Measurements from ENCODE around the gene MACF1.
"Not testable (repeated sequence)": the region's sequence is repeated elsewhere in the genome, so short reads cannot be mapped to it uniquely, and the experiment has no call there.

The MACF1 gene

GRCh38 chr1:39441797-39442196 is 237.3 kb downstream of the MACF1 start:
- no peaks in the 10 kb centered on the region for H3K4me1 ChIP-seq (ENCODE audit: control insufficient read depth, insufficient read depth, low read length)
- H3K4me3 ChIP-seq (ENCODE audit: low read length), result no peak overlapping the region
- H3K27ac ChIP-seq (ENCODE audit: low read depth, low read length), result no peak overlapping the region
- no peak overlapping the region for H3K9ac ChIP-seq (ENCODE audit: low read length)
- no peaks in the 10 kb centered on the region for H3K27me3 ChIP-seq (ENCODE audit: control insufficient read depth, insufficient read depth, low read length)
- peaks cover 54% of the 10 kb centered on the region for H3K36me3 ChIP-seq (ENCODE audit: control insufficient read depth, insufficient read depth, low read length)

- Histone ChIP-seq H3K27me3 (ENCODE audit: control insufficient read depth, insufficient read depth, low read length) (no peaks in the 10 kb centered on the region), H3K36me3 (ENCODE audit: control insufficient read depth, insufficient read depth, low read length) (peaks cover 57% of the 10 kb centered on the region), H3K4me3 (ENCODE audit: low read length) (no peak overlapping the region), H3K4me1 (ENCODE audit: control insufficient read depth, insufficient read depth, low read length) (no peaks in the 10 kb centered on the region), H3K9ac (ENCODE audit: low read length) (no peak overlapping the region), H3K27ac (ENCODE audit: low read depth, low read length) (no peak overlapping the region)
Observed at GRCh38 chr1:39445573-39445972, 241.1 kb downstream of the MACF1 start.

GRCh38 chr1:39446986-39447567 is 242.6 kb downstream of the MACF1 start:
- H3K4me3 ChIP-seq (ENCODE audit: low read length), result no peak overlapping the region

GRCh38 chr1:39450041-39450440 is 245.5 kb downstream of the MACF1 start:
- not testable (repeated sequence) for H3K4me3 ChIP-seq (ENCODE audit: low read length); H3K27me3 ChIP-seq (ENCODE audit: control insufficient read depth, insufficient read depth, low read length); H3K27ac ChIP-seq (ENCODE audit: low read depth, low read length); H3K9ac ChIP-seq (ENCODE audit: low read length); H3K4me1 ChIP-seq (ENCODE audit: control insufficient read depth, insufficient read depth, low read length)
- peaks cover 58% of the 10 kb centered on the region for H3K36me3 ChIP-seq (ENCODE audit: control insufficient read depth, insufficient read depth, low read length)

More at GRCh38 chr1:39446986-39447567, 242.6 kb downstream of the MACF1 start:
- Histone ChIP-seq H3K27me3 (ENCODE audit: control insufficient read depth, insufficient read depth, low read length) (no peaks in the 10 kb centered on the region), H3K4me1 (ENCODE audit: control insufficient read depth, insufficient read depth, low read length) (no peaks in the 10 kb centered on the region), H3K9ac (ENCODE audit: low read length) (no peak overlapping the region), H3K27ac (ENCODE audit: low read depth, low read length) (no peak overlapping the region), H3K36me3 (ENCODE audit: control insufficient read depth, insufficient read depth, low read length) (peaks cover 58% of the 10 kb centered on the region)

GRCh38 chr1:39450956-39451606 is 246.6 kb downstream of the MACF1 start:
- Histone ChIP-seq H3K9ac (ENCODE audit: low read length) (no peak overlapping the region), H3K4me1 (ENCODE audit: control insufficient read depth, insufficient read depth, low read length) (no peaks in the 10 kb centered on the region), H3K4me3 (ENCODE audit: low read length) (no peak overlapping the region), H3K27ac (ENCODE audit: low read depth, low read length) (no peak overlapping the region), H3K36me3 (ENCODE audit: control insufficient read depth, insufficient read depth, low read length) (peaks cover 58% of the 10 kb centered on the region), H3K27me3 (ENCODE audit: control insufficient read depth, insufficient read depth, low read length) (no peaks in the 10 kb centered on the region)

- no peak overlapping the region for H3K9ac ChIP-seq (ENCODE audit: low read length)
- H3K36me3 ChIP-seq (ENCODE audit: control insufficient read depth, insufficient read depth, low read length), result peaks cover 62% of the 10 kb centered on the region
- no peaks in the 10 kb centered on the region for H3K27me3 ChIP-seq (ENCODE audit: control insufficient read depth, insufficient read depth, low read length)
- H3K4me1 ChIP-seq (ENCODE audit: control insufficient read depth, insufficient read depth, low read length), result no peaks in the 10 kb centered on the region
- H3K4me3 ChIP-seq (ENCODE audit: low read length), result no peak overlapping the region
- H3K27ac ChIP-seq (ENCODE audit: low read depth, low read length), result no peak overlapping the region
Observed at GRCh38 chr1:39452081-39452480, 247.6 kb downstream of the MACF1 start.

GRCh38 chr1:39452540-39452939 is 248.0 kb downstream of the MACF1 start:
- H3K36me3 ChIP-seq (ENCODE audit: control insufficient read depth, insufficient read depth, low read length), result peaks cover 64% of the 10 kb centered on the region
- no peak overlapping the region for H3K9ac ChIP-seq (ENCODE audit: low read length)
- H3K4me3 ChIP-seq (ENCODE audit: low read length), result no peak overlapping the region
- H3K4me1 ChIP-seq (ENCODE audit: control insufficient read depth, insufficient read depth, low read length), result no peaks in the 10 kb centered on the region
- H3K27ac ChIP-seq (ENCODE audit: low read depth, low read length), result no peak overlapping the region
- no peaks in the 10 kb centered on the region for H3K27me3 ChIP-seq (ENCODE audit: control insufficient read depth, insufficient read depth, low read length)

- Histone ChIP-seq H3K4me1 (ENCODE audit: control insufficient read depth, insufficient read depth, low read length) (no peaks in the 10 kb centered on the region), H3K9ac (ENCODE audit: low read length) (no peak overlapping the region), H3K27me3 (ENCODE audit: control insufficient read depth, insufficient read depth, low read length) (no peaks in the 10 kb centered on the region), H3K36me3 (ENCODE audit: control insufficient read depth, insufficient read depth, low read length) (peaks cover 66% of the 10 kb centered on the region), H3K4me3 (ENCODE audit: low read length) (no peak overlapping the region), H3K27ac (ENCODE audit: low read depth, low read length) (no peak overlapping the region)
Observed at GRCh38 chr1:39453603-39454002, 249.1 kb downstream of the MACF1 start.

GRCh38 chr1:39458991-39459390 is 254.5 kb downstream of the MACF1 start:
- H3K27ac ChIP-seq (ENCODE audit: low read depth, low read length), result no peak overlapping the region
- H3K36me3 ChIP-seq (ENCODE audit: control insufficient read depth, insufficient read depth, low read length), result peaks cover 73% of the 10 kb centered on the region
- H3K4me3 ChIP-seq (ENCODE audit: low read length), result no peak overlapping the region
- H3K4me1 ChIP-seq (ENCODE audit: control insufficient read depth, insufficient read depth, low read length), result no peaks in the 10 kb centered on the region
- no peak overlapping the region for H3K9ac ChIP-seq (ENCODE audit: low read length)
- H3K27me3 ChIP-seq (ENCODE audit: control insufficient read depth, insufficient read depth, low read length), result no peaks in the 10 kb centered on the region

GRCh38 chr1:39462074-39462473 is 257.6 kb downstream of the MACF1 start:
- no peaks in the 10 kb centered on the region for H3K27me3 ChIP-seq (ENCODE audit: control insufficient read depth, insufficient read depth, low read length)
- H3K36me3 ChIP-seq (ENCODE audit: control insufficient read depth, insufficient read depth, low read length), result peaks cover 69% of the 10 kb centered on the region
- H3K9ac ChIP-seq (ENCODE audit: low read length), result no peak overlapping the region
- H3K27ac ChIP-seq (ENCODE audit: low read depth, low read length), result no peak overlapping the region
- H3K4me1 ChIP-seq (ENCODE audit: control insufficient read depth, insufficient read depth, low read length), result peaks cover 5% of the 10 kb centered on the region
- H3K4me3 ChIP-seq (ENCODE audit: low read length), result no peak overlapping the region

GRCh38 chr1:39466413-39467107 is 262.1 kb downstream of the MACF1 start:
- Histone ChIP-seq H3K27me3 (ENCODE audit: control insufficient read depth, insufficient read depth, low read length) (no peaks in the 10 kb centered on the region), H3K4me1 (ENCODE audit: control insufficient read depth, insufficient read depth, low read length) (peaks cover 5% of the 10 kb centered on the region), H3K27ac (ENCODE audit: low read depth, low read length) (no peak overlapping the region), H3K4me3 (ENCODE audit: low read length) (no peak overlapping the region), H3K9ac (ENCODE audit: low read length) (no peak overlapping the region), H3K36me3 (ENCODE audit: control insufficient read depth, insufficient read depth, low read length) (peaks cover 54% of the 10 kb centered on the region)

- not testable (repeated sequence) for H3K27me3 ChIP-seq (ENCODE audit: control insufficient read depth, insufficient read depth, low read length); H3K9ac ChIP-seq (ENCODE audit: low read length); H3K4me1 ChIP-seq (ENCODE audit: control insufficient read depth, insufficient read depth, low read length); H3K4me3 ChIP-seq (ENCODE audit: low read length); H3K27ac ChIP-seq (ENCODE audit: low read depth, low read length)
- peaks cover 54% of the 10 kb centered on the region for H3K36me3 ChIP-seq (ENCODE audit: control insufficient read depth, insufficient read depth, low read length)
Observed at GRCh38 chr1:39467108-39467720, 262.7 kb downstream of the MACF1 start.

All from rectal smooth muscle tissue (tissue), 1 donor.